Vagina (tissue), 2 donors: ENCODE data around the gene CRY2.

Experiments
- POLR2A ChIP-seq, 2 donors: fragments of 450-650 bp; IDR thresholded peaks; one replicate each; pipeline ENCODE4 v1.6.1; 2017; ENCODE audit warnings: antibody characterized with exemption in 2 of 2, mild to moderate bottlenecking in 2 of 2, moderate library complexity in 2 of 2
- TF ChIP-seq, protein P1 (sequence below), 3 experiments: fragments of 450-650 bp in 2 of 3; fragments of 200-600 bp in 1 of 3; sonication (generic) in 1 of 3; IDR thresholded peaks; one replicate each; pipeline ENCODE4 v1.5.1; 2017 to 2019; ENCODE audit warnings: antibody characterized with exemption in 3 of 3, mild to moderate bottlenecking in 2 of 3, moderate library complexity in 2 of 3

DNA sequence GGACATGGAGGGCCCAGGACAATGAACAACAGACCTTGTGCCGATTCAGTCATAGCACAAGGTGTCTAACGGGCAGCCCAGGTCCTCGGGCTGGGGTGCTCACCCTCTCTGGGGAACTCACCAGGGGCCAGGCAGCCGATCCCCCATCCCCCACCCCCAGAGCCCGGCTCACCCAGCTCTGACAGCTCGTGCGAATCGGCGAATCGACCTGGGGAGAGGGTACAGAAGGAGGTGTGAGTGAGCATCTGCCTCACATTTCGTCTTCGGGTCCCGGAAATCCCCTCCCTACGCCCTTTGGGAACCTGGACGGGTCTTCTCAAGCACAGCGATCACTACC is 70.0 kb downstream of the CRY2 start:
- TF ChIP-seq POLR2A (IDR thresholded peaks at IDR 0.05), result no peak
- TF ChIP-seq, protein P1, sequence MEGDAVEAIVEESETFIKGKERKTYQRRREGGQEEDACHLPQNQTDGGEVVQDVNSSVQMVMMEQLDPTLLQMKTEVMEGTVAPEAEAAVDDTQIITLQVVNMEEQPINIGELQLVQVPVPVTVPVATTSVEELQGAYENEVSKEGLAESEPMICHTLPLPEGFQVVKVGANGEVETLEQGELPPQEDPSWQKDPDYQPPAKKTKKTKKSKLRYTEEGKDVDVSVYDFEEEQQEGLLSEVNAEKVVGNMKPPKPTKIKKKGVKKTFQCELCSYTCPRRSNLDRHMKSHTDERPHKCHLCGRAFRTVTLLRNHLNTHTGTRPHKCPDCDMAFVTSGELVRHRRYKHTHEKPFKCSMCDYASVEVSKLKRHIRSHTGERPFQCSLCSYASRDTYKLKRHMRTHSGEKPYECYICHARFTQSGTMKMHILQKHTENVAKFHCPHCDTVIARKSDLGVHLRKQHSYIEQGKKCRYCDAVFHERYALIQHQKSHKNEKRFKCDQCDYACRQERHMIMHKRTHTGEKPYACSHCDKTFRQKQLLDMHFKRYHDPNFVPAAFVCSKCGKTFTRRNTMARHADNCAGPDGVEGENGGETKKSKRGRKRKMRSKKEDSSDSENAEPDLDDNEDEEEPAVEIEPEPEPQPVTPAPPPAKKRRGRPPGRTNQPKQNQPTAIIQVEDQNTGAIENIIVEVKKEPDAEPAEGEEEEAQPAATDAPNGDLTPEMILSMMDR (IDR thresholded peaks at IDR 0.05), result no peak
